ENCODE data around the gene DISP2. TPM values are rescaled to one million over a fixed set of nuclear protein-coding genes. Genes with fewer than 3 reads are reported as not detected.

The DISP2 gene
- total and polyA plus RNA-seq, 9 of the 15 experiments (the other 6 are each of a cell fraction or from before 2014, with no cell fraction given) = 0.06 to 0.89 (median 0.15) TPM; not detected in 1

DNA sequence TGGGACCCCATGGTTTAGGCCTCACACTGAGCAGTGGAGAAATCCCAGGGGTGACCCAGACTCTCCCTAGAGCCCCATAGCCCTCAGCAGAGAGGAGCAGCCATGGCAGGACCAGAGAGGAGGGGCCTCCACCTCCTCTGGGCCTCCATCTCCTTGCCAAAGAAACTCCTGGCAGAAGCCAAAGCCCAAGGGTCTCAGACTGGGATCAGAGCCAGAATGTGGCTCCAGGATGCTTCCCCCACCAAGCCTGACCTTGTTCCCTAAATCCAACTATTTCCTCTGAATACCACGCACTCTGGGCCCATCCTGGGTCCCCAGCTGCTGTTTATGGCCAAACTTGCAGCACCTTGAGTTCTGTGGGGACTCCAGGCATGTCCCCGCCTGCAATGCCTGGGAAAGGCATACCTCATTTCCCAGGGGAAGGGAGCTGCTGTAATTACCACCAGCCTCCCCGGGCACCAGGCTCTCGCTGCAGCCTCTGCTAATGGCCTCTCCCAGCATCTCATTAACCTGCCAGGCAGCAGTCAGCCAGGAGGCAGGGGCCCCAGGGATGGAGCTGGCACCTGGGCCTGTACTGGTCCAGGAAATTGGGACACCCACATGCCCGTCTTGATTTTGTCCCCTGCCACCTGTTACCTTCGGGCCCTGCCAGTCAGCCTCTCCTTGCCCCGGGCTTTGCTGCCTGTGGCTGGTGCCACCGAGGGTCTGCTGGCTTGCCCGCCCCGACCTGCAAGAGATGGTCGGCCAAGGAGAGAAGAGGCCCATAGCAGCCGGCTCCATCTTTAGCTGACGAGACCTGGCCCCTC, 21.9 kb upstream of the DISP2 start:
- intact Hi-C loops (cut with micrococcal nuclease) = loop anchor here (5.0 kb wide), 1 partner anchor 119 kb away; no protein-coding TSS in a partner anchor
- Histone ChIP-seq H3K9ac (ENCODE audit: insufficient read depth in 1 of 2, low read depth in 2 of 2, low read length in 2 of 2) (peak overlapping the region in 1 of 2 experiments; percentile 40; a peak in 1 of 4 replicates), H3K9me1 (ENCODE audit: control insufficient read depth, insufficient read depth, low read length) (no peaks in the 10 kb centered on the region), H3K27me3 (ENCODE audit: control insufficient read depth in 2 of 2, insufficient read depth in 2 of 2, low read length in 2 of 2) (no peaks in the 10 kb centered on the region), H3K4me3 (no peak overlapping the region), H3K4me1 (replicated peaks in 1 of 2; ENCODE audit: control insufficient read depth in 2 of 2, insufficient read depth in 2 of 2, low read length in 2 of 2) (peaks cover 35 to 73% of the 10 kb centered on the region in 2 experiments), H3K27ac (ENCODE audit: extremely low read depth, low read depth, low read length) (no peak overlapping the region), H4K20me1 (replicated peaks; ENCODE audit: control insufficient read depth, insufficient read depth, low read length) (peaks cover 6% of the 10 kb centered on the region; the same call in 1 of the 2 replicates), H3K9me3 (replicated peaks; ENCODE audit: control insufficient read depth, insufficient read depth, low read depth, low read length) (no peaks in the 10 kb centered on the region), H2AFZ (ENCODE audit: low read depth, low read length) (peak overlapping the region; percentile 20; the same call in 1 of the 2 replicates), H3K79me2 (ENCODE audit: control insufficient read depth, insufficient read depth, low read length) (no peaks in the 10 kb centered on the region), H3K36me3 (ENCODE audit: control insufficient read depth, insufficient read depth, low read length) (no peaks in the 10 kb centered on the region; the same call in 2 of the 3 replicates), H3K4me2 (ENCODE audit: insufficient read depth, low read length) (no peak overlapping the region)
- in situ Hi-C loops (cut with MboI) = no loop called here
- ATAC-seq (no peak), DNase-seq (ENCODE audit: extremely low read depth in 1 of 4, low spot score in 3 of 4) (no peak), FAIRE-seq (no peak)
- WGBS (ENCODE audit: insufficient coverage, low coverage, missing lambda C conversion rate) = 57% methylated on average over 9 of the region's 13 CpGs
- CTCF ChIA-PET (ENCODE audit: low intra/inter-chr PET ratio) = interaction anchor here (1.7 to 1.8 kb wide), 2 partner anchors 13 to 57 kb away, joined by 5 to 10 read pairs; partner anchors contain the start of gene INAFM2
- TF ChIP-seq ZFX (CRISPR knock-in tag; IDR thresholded peaks at IDR 0.05) (0 out of 2 replicates have a peak, but pooled peaks have one; percentile 16), PPARD (CRISPR knock-in tag; IDR thresholded peaks at IDR 0.05) (no peak), ZBTB7A (IDR thresholded peaks at IDR 0.05; ENCODE audit: borderline replicate concordance, control insufficient read depth, low read depth, low read length) (0 out of 2 replicates have a peak, but pooled peaks have one; percentile 2), MCM5 (IDR thresholded peaks at IDR 0.05; ENCODE audit: low read depth) (no peak), HNRNPLL (IDR thresholded peaks at IDR 0.05; ENCODE audit: low read depth, low read length, poor library complexity, severe bottlenecking) (no peak), FOSL1 (tag; conservative IDR thresholded peaks at IDR 0.05) (no peak)
- TF ChIP-seq, protein P1, sequence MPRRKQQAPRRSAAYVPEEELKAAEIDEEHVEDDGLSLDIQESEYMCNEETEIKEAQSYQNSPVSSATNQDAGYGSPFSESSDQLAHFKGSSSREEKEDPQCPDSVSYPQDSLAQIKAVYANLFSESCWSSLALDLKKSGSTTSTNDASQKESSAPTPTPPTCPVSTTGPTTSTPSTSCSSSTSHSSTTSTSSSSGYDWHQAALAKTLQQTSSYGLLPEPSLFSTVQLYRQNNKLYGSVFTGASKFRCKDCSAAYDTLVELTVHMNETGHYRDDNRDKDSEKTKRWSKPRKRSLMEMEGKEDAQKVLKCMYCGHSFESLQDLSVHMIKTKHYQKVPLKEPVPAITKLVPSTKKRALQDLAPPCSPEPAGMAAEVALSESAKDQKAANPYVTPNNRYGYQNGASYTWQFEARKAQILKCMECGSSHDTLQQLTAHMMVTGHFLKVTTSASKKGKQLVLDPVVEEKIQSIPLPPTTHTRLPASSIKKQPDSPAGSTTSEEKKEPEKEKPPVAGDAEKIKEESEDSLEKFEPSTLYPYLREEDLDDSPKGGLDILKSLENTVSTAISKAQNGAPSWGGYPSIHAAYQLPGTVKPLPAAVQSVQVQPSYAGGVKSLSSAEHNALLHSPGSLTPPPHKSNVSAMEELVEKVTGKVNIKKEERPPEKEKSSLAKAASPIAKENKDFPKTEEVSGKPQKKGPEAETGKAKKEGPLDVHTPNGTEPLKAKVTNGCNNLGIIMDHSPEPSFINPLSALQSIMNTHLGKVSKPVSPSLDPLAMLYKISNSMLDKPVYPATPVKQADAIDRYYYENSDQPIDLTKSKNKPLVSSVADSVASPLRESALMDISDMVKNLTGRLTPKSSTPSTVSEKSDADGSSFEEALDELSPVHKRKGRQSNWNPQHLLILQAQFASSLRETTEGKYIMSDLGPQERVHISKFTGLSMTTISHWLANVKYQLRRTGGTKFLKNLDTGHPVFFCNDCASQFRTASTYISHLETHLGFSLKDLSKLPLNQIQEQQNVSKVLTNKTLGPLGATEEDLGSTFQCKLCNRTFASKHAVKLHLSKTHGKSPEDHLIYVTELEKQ (CRISPR knock-in tag; IDR thresholded peaks at IDR 0.05) = no peak
- BruUV-seq (replicated peaks) = no TSS peak
- POLR2A ChIA-PET = interaction anchor here (0.5 to 2.2 kb wide), 8 partner anchors 9 to 86 kb away, joined by 3 to 12 read pairs (median 4); partner anchors contain the start of gene INAFM2

All from K562 (cell line).